Stimulated activated naive CD8-positive, alpha-beta T cell treated with anti-CD3 and anti-CD28 coated beads, Interleukin-15, Interleukin-2, amounts not matched to agents 100 ng/mL and 50 ng/mL, for 24 hours (primary cell): ENCODE measurements around the gene TAPT1.
"Not testable (repeated sequence)": the region's sequence is repeated elsewhere in the genome, so short reads cannot be mapped to it uniquely, and the experiment has no call there.

Experiments used
- H3K27ac Mint-ChIP-seq: one replicate; pipeline ENCODE4 v1.8.0; 2021; ENCODE audit warnings: mild to moderate bottlenecking, mixed read lengths
- H3K27me3 Mint-ChIP-seq: one replicate; pipeline ENCODE4 v1.8.0; 2021; ENCODE audit warnings: mixed read lengths
- H3K36me3 Mint-ChIP-seq: one replicate; pipeline ENCODE4 v1.8.0; 2021; ENCODE audit warnings: low read depth, mixed read lengths
- H3K4me1 Mint-ChIP-seq: one replicate; pipeline ENCODE4 v1.8.0; 2021; ENCODE audit warnings: low read depth, mixed read lengths
- H3K4me3 Mint-ChIP-seq: one replicate; pipeline ENCODE4 v1.8.0; 2021; ENCODE audit warnings: mild to moderate bottlenecking, mixed read lengths
- H3K9me3 Mint-ChIP-seq: one replicate; pipeline ENCODE4 v1.8.0; 2021; ENCODE audit warnings: mixed read lengths

Gene TAPT1

GRCh38 chr4:16207409-16207808 is 18.9 kb downstream of the TAPT1 start:
- Mint-ChIP-seq H3K4me3 (peak overlapping the region; percentile 48), H3K9me3 (no peaks in the 10 kb centered on the region), H3K27me3 (no peaks in the 10 kb centered on the region), H3K4me1 (peaks cover 73% of the 10 kb centered on the region), H3K36me3 (peaks cover 75% of the 10 kb centered on the region), H3K27ac (peak overlapping the region; percentile 89)

- Mint-ChIP-seq H3K27ac (peak overlapping the region; percentile 89), H3K9me3 (no peaks in the 10 kb centered on the region), H3K4me1 (peaks cover 69% of the 10 kb centered on the region), H3K36me3 (peaks cover 70% of the 10 kb centered on the region), H3K27me3 (no peaks in the 10 kb centered on the region), H3K4me3 (peak overlapping the region; percentile 48)
Observed at GRCh38 chr4:16206848-16207247, 19.4 kb downstream of the TAPT1 start.

- no peaks in the 10 kb centered on the region for H3K9me3 Mint-ChIP-seq
- peak overlapping the region; percentile 21 for H3K4me3 Mint-ChIP-seq
- H3K27me3 Mint-ChIP-seq, result no peaks in the 10 kb centered on the region
- peaks cover 73% of the 10 kb centered on the region for H3K36me3 Mint-ChIP-seq
- peak overlapping the region; percentile 89 for H3K27ac Mint-ChIP-seq
- peaks cover 68% of the 10 kb centered on the region for H3K4me1 Mint-ChIP-seq
Observed at GRCh38 chr4:16206301-16206700, 20.0 kb downstream of the TAPT1 start.

DNA sequence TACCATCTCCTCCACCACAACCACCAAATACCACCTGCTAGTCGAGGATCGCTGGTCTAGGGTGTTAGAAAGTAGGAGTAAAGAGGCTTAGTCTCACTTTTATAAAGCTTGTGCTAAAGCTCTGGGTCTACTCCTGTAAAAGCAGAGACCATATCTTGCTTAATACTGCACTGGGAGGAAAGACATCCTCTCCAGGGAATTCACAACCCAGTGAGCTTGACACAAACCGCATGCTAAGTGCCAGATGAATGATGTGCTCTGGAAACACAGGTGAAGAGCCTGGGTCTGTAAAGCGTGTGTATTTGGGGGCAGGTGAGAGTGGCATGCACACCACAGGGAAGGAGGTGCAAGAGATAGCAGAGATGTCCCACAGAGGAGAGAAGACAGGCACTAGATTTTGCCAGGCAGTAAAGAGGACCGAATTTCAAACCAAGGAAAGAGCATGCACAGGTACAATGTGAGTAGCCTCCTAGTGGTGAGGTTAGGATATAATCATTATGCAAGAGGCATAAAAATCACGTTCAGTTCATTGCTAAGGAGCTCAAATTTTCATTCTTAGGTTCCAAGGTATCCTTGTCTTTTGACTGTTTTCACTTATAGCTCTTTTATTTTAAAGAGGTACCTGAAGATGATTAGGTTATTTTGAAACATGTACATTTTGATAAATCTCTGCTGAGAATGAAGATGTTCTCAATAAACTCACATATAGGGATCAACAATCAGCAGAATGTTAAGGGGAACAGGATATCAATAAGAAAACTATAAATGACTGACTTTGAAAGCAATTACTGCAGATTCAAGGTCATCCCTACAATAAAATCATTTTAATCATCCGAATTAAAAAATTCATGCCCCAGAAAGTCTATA is 20.7 kb downstream of the TAPT1 start:
- Mint-ChIP-seq H3K4me3 (peak overlapping the region; percentile 60), H3K27ac (peak overlapping the region; percentile 89), H3K9me3 (no peaks in the 10 kb centered on the region), H3K4me1 (peaks cover 68% of the 10 kb centered on the region), H3K36me3 (peaks cover 71% of the 10 kb centered on the region), H3K27me3 (no peaks in the 10 kb centered on the region)

GRCh38 chr4:16204505-16204904 is 21.8 kb downstream of the TAPT1 start:
- Mint-ChIP-seq H3K36me3 (peaks cover 61% of the 10 kb centered on the region), H3K9me3 (no peaks in the 10 kb centered on the region), H3K4me1 (peaks cover 67% of the 10 kb centered on the region), H3K27ac (peak overlapping the region; percentile 59), H3K27me3 (no peaks in the 10 kb centered on the region), H3K4me3 (no peak overlapping the region)

GRCh38 chr4:16203083-16203482 is 23.2 kb downstream of the TAPT1 start:
- H3K36me3 Mint-ChIP-seq, result peaks cover 51% of the 10 kb centered on the region
- peaks cover 55% of the 10 kb centered on the region for H3K4me1 Mint-ChIP-seq
- no peak overlapping the region for H3K4me3 Mint-ChIP-seq
- no peaks in the 10 kb centered on the region for H3K27me3 Mint-ChIP-seq
- H3K9me3 Mint-ChIP-seq, result no peaks in the 10 kb centered on the region
- H3K27ac Mint-ChIP-seq, result peak overlapping the region; percentile 55

DNA sequence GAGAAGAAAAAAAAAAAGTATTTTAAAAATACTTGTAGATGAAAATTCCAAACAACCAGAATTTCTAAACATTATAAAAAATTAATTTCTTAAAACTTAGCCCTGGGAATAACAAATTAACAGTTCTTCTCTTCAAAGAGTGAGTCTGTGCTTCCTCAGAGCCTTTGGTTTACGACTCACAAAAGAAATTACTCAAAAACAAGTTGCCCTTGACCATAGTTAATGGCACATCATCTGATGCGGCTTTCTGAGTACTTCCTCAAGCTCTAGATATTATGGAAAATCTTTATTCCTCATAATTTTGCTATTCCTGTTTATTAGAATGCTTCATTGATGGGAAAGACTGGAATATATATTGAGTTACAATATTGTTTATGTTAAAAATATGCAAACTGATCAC is 23.7 kb downstream of the TAPT1 start:
- Mint-ChIP-seq H3K9me3 (no peaks in the 10 kb centered on the region), H3K36me3 (peaks cover 52% of the 10 kb centered on the region), H3K4me3 (no peak overlapping the region), H3K4me1 (peaks cover 52% of the 10 kb centered on the region), H3K27ac (no peak overlapping the region), H3K27me3 (no peaks in the 10 kb centered on the region)

- H3K4me1 Mint-ChIP-seq, result peaks cover 37% of the 10 kb centered on the region
- no peak overlapping the region for H3K27ac Mint-ChIP-seq
- H3K9me3 Mint-ChIP-seq, result no peaks in the 10 kb centered on the region
- no peak overlapping the region for H3K4me3 Mint-ChIP-seq
- H3K27me3 Mint-ChIP-seq, result no peaks in the 10 kb centered on the region
- H3K36me3 Mint-ChIP-seq, result peaks cover 30% of the 10 kb centered on the region
Observed at GRCh38 chr4:16199093-16199492, 27.2 kb downstream of the TAPT1 start.

GRCh38 chr4:16197876-16198665 is 28.2 kb downstream of the TAPT1 start:
- Mint-ChIP-seq H3K4me3 (no peak overlapping the region), H3K4me1 (peaks cover 28% of the 10 kb centered on the region), H3K36me3 (peaks cover 26% of the 10 kb centered on the region), H3K27me3 (no peaks in the 10 kb centered on the region), H3K9me3 (no peaks in the 10 kb centered on the region), H3K27ac (no peak overlapping the region)

DNA sequence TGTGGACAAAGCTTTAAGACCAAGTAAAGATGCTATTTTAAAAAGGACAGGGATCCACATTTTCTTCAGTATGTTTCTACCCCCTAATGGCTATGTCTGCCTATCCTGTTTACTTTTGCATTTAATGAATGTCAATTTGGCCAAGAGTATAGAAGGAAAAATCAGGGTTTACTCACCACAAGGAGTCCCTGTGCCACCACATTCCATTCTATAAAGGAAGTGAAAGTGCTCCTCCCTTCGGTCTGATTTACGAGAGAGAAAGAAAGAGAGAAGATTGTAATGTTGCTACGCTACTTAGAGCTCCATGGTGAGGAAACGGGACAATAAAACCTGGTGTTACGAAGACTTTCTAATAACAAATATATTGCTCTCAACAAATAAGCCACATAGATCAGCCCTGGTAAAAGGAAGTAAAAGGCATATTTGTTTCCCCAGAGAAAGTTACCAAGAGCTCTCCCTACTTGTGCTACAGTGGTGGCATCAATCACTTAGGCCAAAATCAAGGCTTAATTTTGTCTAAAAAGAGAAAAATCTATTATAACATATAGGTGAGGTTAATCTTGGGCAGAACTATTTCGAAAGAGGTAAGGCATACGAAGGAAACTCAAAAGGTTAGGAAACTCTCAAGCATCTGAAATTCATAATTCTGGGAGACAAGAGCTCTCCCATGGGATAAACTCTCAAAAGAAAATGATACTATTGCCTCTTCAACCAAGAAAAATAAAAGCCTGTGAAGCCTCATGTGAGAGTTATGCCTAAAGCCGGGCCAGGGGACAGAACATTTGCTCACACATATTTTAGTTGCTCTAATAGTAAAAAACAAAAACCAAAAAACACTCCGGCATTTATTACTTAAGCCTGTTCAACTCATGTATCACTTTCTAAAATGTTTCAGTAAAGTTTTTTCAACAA is 29.5 kb downstream of the TAPT1 start:
- Mint-ChIP-seq H3K36me3 (peaks cover 27% of the 10 kb centered on the region), H3K27ac (peak overlapping the region; percentile 32)

GRCh38 chr4:16195209-16195608 is 31.1 kb downstream of the TAPT1 start:
- Mint-ChIP-seq H3K27me3 (no peaks in the 10 kb centered on the region), H3K36me3 (peaks cover 29% of the 10 kb centered on the region), H3K9me3 (no peaks in the 10 kb centered on the region), H3K27ac (no peak overlapping the region), H3K4me3 (no peak overlapping the region), H3K4me1 (peaks cover 20% of the 10 kb centered on the region)

More for the DNA sequence above, 29.5 kb downstream of the TAPT1 start:
- Mint-ChIP-seq H3K9me3 (no peaks in the 10 kb centered on the region), H3K4me3 (peak overlapping the region; percentile 32), H3K4me1 (peaks cover 20% of the 10 kb centered on the region), H3K27me3 (no peaks in the 10 kb centered on the region)

DNA sequence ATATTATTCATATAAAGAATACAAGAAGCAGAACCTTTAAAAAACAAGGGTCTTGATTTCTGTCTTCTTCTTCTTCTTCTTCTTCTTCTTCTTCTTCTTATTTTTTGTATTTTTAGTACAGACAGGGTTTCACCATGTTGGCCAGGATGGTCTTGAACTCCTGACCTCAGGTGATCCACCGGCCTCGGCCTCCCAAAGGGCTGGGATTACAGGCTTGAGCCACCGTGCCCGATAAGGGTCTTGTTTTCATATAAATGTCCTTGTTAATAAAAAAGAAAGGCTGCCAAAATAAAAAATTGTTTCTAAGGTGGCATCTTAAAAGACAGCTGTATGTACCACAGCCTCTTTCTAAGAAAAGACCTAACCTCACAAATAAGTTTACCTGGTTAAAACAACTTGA is 31.5 kb downstream of the TAPT1 start:
- not testable (repeated sequence) for H3K4me3 Mint-ChIP-seq, H3K27me3 Mint-ChIP-seq, H3K27ac Mint-ChIP-seq, H3K9me3 Mint-ChIP-seq
- Mint-ChIP-seq H3K4me1 (peaks cover 20% of the 10 kb centered on the region), H3K36me3 (peaks cover 32% of the 10 kb centered on the region)

GRCh38 chr4:16194214-16194613 is 32.1 kb downstream of the TAPT1 start:
- Mint-ChIP-seq H3K36me3 (peaks cover 38% of the 10 kb centered on the region), H3K27ac (no peak overlapping the region), H3K4me3 (no peak overlapping the region), H3K27me3 (no peaks in the 10 kb centered on the region), H3K9me3 (no peaks in the 10 kb centered on the region), H3K4me1 (peaks cover 20% of the 10 kb centered on the region)

DNA sequence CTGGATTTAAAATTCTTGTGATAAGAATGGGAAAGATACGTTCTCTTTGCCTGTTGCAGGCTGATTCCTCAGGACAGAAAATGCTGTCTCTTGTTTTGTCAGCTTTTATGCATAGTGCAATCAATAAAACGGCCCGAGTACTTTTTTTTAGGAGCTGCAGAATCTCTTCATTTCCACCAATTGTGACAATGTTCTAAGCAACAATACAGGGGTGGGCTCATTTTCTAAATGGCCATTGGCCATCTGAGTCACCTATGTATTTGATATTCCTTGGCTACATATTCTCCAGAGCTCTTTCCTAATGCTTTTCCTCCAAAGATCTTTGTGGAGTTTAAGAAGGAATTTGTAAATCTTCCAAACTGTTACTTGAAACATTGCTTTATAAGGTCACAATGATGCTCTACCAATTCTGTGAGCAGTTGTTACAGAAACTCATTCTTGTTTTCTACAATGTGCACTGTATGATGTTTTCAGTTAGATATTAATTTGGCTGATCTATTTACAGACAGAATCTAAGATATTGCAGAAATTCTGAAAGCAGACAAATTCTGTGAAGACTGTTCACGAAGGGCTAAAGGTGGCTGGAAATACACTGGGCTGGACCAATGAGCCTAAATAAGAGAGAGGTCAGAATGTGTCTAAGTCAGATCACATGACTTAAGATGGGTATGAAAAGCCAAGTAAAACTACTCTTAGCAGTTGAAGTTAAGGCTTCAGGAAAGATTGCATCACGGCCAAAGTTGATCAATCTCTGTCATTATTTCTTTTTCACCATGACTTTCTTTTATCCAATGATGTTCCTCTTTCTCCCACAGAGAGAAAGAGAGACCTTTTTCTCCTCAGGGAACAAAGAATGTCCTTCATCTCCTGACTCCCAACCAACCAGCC is 33.4 kb downstream of the TAPT1 start:
- Mint-ChIP-seq H3K4me1 (peaks cover 20% of the 10 kb centered on the region), H3K9me3 (no peaks in the 10 kb centered on the region), H3K4me3 (no peak overlapping the region), H3K27ac (peak overlapping the region; percentile 9), H3K27me3 (no peaks in the 10 kb centered on the region), H3K36me3 (peaks cover 34% of the 10 kb centered on the region)
